HS-27A (cell line): Measurements from ENCODE around the gene INCENP.
"Not testable (repeated sequence)": the region's sequence is repeated elsewhere in the genome, so short reads cannot be mapped to it uniquely, and the experiment has no call there.

Experiments used
- DNase-seq: peaks from one replicate; pipeline ENCODE4 v3.0.0-alpha.2; 2012; ENCODE audit warnings: low read depth, missing footprints

Gene INCENP

DNA sequence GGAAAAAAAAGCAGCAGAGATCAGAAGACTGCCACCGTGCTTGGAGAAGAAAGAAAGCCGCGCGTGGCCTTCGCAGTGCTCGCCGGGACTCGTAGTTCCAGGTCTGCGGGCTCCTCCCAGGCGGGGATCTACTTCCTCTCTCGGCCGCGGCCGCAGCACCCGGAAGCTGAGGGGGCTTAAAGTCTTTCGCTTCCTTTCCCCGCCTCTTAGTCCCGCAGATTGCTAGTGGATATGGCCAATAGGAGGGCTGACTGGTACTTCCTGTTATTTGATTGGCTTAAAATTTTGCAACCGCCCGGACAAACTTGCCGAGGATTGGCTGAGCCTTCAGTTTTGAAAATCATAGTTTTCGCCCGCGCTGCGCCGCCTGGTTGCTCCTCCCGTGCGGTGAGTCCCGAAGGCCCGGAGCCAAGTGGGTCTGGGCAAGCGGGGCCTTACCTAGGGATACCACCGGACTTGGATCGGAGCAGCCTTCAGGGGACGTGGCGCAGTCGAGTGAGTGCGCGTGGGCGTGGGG, at the start of gene INCENP:
Gene INCENP (plus strand): TSS at position 343 of the 517 bp plus-strand sequence. CDS start 4,151 bp downstream, outside the sequence.
- DNase-seq: peak; percentile 95

DNA sequence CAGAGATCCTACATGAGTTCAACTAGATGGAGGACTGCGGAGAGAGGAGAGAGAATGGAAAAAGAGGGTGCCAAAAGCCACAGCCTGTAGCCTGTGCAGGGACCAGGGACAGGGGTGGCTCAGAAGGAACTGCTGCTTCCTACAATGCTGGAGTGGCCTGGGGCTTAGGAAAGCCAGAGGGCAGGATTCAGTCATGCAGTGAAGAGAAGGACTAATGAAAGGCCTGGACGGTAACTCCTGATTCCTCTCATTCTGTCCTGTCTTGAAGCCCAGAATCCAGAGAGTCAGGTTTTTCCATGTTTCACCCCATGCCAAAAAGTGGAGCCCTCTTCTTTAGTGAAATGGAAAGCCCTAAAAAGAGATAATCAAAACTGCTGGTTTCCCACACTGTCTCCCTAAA, 48.4 kb upstream of the INCENP start:
- DNase-seq: no peak

DNA sequence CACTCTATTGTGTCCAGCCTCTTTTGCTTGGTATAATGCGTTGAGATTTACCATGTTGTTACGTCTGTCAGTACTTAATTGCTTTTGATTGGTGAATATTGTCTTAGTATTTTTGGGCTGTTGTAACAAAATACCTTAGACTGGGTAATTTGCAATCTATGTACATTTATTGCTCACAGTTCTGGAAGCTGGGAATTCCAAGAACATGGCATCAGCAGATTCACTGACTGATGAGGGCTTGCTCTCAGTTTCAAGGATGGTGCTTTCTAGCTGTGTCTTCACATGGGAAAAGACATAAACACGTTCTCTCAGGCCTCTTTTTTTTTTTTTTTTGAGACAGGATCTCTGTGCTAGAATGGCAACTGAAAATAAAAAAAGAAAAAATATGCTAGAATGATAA, 46.7 kb upstream of the INCENP start:
- no peak for DNase-seq

DNA sequence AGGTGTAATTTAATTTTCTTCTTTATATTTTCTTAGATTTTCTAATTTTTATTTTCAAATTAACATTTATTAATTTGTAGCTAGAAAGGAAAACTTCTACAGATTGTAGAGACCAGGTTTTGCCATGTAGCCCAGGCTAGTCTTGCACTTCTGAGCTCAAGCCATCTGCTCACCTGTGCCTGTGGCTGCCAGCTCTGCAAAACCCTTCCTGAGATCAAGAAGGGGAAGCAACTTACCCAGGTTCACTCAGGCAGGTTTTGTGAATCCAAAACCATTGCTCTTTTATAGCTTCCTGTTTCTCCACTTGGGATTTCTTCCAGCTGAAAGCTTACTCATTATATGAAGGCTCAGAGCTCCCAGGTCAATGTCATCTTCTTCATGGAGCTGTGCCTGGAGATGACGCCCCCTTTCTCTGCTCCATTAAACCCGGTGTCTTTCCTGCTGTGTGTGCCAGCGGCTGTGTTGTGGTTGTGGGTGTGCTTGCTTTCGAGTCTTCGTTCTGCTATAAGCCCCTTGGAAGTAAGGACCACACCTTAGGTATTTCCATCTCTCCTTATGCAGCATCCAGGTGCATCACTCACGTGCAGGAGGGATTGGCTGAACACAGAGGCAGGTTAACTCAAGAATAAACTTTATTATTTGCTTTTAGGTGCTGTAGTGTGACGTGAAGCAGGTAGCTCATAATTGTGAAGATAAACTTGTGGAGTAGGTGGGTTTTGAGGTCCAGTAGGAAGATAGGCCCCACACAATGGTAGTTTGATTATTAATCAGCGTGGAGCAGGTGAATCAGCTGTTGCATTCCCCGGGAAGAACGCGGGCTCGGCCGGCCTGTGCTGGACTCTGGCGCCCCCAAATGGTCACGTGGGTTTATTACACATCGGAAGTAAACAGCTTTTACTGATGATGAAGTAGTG, 42.2 kb upstream of the INCENP start:
- no peak for DNase-seq

DNA sequence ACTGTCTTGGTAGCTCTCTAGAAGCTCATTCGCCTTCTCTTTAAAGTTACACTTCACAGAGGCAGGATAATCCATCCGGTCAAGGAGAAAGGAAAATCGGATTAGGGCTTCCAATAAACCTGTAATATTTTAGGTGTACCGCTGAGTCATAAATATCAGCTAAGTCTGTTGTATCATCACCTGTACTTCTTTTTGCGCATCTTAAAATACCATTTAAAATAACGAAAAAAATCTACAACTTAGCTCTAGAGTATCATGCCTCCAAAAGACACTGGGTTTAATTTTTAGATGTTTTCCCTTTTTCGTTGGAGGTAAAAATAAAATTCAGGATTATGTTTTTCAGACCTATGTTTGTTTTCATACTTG, 41.5 kb upstream of the INCENP start:
- no peak for DNase-seq

DNA sequence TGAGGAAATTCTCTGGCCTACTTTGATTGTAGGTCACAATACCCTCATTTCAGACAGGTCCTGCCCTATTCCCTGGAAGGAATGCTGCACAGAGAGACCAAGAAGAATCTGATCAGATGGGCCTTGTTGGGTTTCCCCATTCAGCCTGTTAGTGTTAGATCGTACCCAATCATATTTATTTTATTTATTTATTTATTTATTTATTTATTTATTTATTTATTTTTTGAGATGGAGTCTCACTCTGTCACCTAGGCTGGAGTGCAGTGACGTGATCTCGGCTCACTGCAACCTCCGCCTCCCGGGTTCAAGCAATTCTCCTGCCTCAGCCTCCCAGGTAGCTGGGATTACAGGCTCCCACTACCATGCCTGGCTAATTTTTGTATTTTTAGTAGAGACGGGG, 39.0 kb upstream of the INCENP start:
- DNase-seq: not testable (repeated sequence)

DNA sequence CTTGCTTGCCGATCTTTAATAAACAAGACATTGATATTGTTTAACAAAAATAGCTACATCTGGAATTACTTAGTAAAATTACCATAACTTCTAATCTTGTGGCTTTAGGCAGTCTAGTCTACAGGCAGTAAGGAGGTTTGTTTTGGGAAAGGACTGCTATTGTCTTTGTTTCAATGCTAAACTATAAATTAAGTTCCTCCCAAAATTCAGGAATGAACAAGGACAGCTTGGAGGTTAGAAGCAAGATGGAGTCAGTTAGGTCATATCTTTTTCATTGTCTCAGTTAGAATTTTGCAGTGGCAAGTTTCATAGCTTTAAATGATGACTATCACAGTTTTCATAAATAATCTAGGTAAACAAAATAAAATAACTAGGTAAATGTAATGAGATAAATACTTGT, 36.1 kb upstream of the INCENP start:
- DNase-seq: no peak

DNA sequence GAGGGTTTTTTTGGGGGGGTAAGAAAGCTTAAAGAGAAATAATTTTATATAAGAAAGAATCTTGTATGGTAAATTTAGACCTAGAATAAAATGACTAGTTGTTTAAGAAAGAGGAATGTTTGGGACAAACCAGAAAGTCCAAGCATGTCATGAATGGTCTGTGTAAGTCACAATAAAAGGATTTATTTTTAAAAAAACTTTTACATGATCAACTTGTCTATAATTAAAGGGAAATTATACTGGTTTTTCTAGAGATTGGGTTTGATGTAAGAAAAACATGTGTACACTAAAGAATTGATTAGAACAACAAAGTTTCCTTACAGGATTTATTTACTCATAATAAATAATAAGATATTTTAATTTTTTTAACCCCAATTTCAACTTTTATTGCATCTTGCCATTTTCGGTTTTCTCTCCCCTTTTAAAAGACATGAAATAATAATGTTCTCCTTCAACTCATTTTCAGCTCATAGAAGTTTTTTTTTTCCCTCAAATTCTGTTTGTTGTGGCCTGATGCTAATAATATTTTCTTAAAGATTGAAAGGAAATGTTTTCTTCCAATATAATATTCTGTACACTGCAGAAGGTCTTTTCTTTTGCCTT, 35.4 kb upstream of the INCENP start:
- DNase-seq: no peak

DNA sequence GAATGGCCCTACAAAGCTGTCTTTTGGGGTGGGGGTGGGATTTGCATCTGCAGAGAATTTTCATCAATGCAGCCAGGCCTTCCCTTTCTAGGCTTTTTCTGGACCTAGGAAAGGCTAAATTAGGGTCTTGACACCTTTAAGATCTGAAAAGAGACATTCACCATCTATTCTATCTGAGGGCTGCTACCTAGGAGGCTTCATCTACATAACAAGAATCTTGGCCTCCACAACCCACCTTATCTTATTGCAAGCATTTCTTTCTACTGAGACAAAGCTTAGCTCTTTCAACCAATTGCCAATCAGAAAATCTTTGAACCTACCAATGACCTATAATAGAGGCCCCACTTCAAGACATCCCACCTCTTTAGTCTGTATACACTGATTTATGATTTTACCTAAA, 20.7 kb upstream of the INCENP start:
- no peak for DNase-seq

DNA sequence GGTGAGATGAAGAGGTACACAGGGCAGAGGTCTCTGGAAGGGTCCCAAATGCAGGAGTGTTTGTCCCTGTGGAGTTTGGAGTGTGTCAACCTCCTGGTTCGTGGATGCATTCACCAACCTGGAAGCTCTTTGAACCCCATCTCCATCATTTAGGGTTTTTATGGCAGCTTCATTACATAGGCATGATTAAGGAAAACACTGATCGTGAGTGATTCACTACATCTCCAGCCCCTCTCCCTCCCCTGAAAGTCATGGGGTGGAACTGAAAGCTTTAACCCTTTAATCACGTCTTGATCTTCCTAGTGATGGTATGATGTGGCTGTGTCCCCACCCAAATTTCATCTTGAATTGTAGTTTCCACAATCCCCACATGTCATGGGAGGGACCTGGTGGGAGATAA, 19.8 kb upstream of the INCENP start:
- DNase-seq: no peak

DNA sequence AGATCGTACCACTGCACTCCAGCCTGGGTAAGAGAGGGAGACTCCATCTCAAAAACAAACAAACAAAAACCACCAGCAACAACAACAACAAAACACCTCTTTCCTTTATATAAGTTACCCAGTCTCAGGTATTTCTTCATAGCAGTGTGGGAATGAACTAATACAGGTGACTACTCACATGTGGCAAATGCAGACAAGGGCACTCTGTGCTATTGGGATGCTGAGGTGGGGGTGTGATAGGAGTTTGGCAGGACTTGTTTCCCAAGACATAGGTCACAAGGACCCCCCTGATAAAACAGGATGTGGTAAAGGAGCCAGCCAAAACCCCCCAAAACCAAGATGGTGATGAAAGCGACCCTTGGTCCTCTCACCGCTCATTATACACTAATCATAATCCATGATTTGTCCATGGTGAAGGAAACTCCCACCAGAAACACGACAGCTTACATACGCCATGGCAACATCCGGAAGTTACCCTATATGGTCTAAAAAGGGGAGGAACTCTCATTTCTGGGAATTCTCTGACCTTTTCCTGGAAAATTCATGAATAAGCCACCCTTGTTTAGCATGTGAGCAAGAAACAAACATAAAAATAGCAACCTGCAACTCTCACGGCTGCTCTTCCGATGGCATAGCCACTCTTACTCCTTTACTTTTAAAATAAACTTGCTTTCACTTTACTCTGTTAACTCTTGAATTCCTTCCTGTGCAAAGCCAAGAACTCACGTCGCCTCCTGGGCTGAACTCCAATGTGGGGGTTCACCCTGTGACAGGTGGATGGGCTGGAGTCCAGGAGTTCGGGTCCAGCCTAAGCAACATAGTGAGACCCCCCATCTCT, 18.8 kb upstream of the INCENP start:
- no peak for DNase-seq

DNA sequence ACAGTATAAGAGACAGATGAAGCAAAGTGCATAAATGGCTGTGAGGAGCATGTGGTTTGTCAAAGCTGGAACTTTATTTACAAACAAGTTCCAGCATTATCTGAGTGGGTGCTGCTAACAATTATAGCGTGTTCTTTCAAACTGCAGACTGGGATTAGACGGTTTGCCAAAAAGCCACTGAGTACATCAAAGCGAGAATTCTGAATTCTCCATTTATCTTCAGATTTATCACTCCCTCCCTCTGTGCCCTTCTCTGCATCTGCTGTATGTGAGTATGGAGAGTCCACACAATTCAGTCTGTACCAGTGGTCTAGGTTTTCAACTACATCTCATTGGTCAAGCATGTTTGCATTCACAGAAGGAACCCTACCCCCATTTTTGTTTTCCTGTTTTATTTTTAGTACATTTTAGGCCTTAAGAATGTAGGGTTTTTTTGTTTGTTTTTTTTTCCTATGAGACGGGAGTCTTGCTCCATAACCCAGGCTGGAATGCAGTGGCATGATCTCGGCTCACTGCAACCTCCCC, 18.1 kb upstream of the INCENP start:
- DNase-seq: no peak

DNA sequence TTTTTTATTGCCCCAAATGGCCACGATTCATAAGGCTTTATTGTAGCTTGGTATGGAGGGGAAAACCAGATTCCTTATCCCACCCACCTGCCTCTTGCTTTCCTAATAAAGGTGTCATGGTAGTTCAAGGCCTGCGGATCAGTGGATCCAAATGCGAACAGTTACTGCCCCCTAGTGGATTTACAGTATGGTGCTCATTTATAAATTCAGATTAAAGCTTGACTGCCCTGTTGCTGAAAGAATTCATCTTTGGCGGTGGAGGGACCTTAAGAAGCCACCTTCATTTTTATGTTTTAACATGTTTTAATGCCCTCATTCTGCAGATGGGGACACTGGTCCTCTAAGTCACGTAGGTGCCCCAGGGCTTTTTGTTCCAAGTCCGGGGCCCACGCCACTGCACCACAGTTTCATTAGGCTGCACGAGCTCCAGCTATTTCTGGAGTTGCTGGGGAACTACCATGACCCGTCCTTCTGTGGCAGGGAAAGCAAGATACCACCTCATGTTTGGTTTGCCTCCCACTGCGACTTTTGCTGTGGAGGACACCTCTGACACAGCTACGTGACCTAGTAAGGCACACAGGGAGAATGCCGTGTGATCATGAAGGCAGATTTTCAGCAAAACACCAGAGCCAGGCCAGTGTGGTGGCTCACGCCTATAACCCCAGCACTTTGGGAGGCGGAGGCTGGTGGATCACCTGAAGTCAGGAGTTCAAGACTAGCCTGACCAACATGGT, 15.6 kb upstream of the INCENP start:
- DNase-seq: no peak

DNA sequence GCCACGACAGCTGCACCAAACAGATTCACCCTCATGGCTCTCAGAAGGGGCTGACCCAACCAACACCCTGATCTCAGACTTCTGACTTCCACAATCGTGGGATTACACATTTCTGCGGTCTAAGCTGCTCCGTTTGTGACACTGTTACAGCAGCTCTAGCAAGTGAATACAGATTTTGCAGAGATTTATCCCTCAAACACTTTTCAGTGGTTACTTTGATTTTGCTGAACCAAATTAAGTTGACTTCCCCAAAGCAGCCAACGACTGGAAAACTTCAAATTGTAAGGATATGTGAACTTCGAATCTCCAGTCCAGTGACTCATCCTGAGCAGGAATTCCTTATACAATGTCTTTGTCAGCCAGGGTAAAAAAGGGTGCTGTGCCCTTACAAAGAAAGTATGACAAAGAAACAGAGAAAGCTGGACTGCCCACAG, 14.8 kb upstream of the INCENP start:
- DNase-seq: no peak

DNA sequence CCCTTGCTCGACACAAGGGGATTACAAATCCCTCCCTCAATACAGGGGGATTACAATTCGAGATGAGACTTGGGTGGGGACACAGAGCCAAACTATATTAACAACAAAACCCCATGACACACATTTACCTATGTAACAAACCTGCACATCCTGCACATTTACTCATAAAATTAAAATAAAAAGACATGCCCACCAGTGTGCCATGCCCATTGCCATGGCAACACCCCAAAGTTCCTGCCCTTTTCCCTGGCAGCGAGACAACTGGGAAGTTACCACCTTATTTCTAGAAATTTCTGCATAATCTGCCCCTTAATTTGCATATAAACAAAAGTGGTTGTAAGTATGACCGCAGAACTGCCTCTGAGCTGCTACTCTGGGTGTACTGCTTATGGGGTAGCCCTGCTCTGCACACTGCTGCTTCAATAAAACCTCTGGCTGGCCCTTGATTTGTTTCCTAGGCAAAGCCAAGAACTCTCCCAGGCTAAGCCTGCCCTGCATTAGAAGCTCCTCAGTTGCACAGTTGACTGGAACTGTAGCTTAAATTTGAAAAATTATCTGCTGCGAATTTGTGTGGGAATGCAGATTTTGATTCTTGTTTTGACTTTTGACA, 8.6 kb upstream of the INCENP start:
- no peak for DNase-seq

DNA sequence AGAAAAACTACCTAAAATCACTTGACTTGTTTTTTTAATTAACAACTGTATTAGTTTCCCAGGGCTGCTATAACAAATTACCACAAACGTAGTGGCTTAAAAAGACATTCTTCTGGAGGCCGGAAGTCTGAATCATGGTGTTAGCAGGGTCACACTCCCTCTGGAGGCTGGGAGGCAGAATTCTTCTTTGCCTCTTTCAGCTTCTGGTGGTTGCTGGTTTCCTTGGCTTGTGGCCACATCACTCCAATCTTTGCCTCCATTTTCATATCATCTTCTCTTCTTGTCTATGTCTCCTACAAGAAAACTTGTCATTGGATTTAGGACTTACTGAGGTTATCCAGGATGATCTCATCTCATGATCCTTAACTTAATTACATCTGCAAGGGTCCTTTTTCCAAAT, 7.4 kb upstream of the INCENP start:
- no peak for DNase-seq

DNA sequence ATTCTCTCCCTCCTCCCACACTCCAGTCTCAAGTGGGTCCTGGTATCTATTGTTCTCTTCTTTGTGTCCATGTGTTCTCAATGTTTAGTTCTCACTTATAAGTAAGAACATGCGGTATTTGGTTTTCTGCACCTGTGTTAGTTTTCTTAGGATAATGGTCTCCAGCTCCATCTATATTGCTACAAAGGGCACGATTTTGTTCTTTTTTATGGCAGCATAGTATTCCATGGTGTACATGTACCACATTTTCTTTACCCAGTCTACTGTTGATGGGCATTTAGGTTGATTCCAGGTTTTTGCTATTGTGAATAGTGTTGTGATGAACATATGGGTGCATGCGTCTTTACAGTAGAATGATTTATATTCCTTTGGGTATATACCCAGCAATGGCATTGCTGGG, 4.2 kb upstream of the INCENP start:
- no peak for DNase-seq

DNA sequence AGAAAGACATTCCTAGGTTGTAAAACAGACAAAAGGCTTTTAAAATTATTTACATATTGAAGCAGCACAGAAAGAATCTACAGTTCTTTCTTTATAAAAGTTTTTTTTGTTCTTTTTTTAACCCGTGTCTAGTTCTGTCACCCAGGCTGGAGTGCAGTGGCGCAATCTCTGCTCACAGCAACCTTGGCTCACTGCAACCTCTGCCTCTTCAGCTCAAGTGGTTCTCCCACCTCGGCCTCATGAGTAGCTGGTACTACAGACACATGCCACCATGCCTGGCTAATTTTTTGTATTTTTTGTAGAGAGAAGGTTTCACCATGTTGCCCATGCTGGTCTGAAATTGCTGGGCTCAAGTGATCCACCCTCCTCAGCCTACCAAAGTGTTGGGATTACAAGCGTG, 3.8 kb upstream of the INCENP start:
- DNase-seq: no peak

DNA sequence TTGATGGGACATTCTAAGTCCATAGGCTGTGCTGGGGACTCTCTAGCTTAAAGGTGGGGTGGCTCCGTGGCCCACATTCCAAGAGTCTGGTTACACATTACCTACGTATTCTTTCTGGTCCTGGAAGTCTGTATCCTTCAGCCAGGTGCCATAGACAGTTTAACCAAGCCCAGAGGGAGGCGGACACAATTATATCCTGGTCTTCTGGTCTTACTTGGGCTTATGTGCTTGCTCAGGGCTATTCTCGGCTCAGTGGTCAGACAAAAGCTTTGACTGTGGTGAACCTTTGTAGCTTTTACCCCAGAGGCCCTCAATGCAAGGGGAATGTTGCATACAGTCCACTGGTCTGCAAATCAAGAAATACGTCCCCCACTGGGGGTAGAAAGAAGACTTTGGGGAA, 3.4 kb upstream of the INCENP start:
- no peak for DNase-seq

DNA sequence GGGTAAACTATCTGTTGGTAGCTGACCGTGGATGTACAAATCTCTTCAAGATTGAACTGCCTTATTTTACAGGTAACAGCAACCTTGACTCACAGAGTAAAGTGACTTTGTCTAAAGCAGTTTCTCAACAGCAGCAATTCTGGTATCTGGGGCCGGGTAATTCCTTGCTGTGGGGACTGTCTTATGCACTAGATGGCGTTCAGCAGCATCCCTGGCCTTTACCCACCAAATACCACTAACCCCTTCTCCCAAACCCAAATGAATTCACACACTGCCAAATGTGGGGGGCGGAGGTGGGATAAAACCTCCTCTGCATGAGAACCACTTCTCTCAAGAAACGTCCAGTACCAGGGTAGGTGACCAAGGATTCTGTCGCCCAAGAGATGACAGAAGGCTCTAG, 1.7 kb upstream of the INCENP start:
- DNase-seq: no peak
